WI38 (cell line): ENCODE measurements around the gene NEU1.
A peak's percentile ranks its signal among the peaks of the same experiment; 100 is the strongest.
"Not testable (repeated sequence)": the region's sequence is repeated elsewhere in the genome, so short reads cannot be mapped to it uniquely, and the experiment has no call there.

Source experiments
- H3K4me3 ChIP-seq: 2 replicates; pipeline ENCODE4 v1.5.1; 2011; ENCODE audit warnings: low read depth, mild to moderate bottlenecking, control low read depth, low read length
- TF ChIP-seq, protein P1 (sequence below): IDR thresholded peaks from 2 replicates; pipeline ENCODE4 v1.5.1; 2012; ENCODE audit warnings: low read depth, mild to moderate bottlenecking, control low read depth, low read length

NEU1 gene

DNA sequence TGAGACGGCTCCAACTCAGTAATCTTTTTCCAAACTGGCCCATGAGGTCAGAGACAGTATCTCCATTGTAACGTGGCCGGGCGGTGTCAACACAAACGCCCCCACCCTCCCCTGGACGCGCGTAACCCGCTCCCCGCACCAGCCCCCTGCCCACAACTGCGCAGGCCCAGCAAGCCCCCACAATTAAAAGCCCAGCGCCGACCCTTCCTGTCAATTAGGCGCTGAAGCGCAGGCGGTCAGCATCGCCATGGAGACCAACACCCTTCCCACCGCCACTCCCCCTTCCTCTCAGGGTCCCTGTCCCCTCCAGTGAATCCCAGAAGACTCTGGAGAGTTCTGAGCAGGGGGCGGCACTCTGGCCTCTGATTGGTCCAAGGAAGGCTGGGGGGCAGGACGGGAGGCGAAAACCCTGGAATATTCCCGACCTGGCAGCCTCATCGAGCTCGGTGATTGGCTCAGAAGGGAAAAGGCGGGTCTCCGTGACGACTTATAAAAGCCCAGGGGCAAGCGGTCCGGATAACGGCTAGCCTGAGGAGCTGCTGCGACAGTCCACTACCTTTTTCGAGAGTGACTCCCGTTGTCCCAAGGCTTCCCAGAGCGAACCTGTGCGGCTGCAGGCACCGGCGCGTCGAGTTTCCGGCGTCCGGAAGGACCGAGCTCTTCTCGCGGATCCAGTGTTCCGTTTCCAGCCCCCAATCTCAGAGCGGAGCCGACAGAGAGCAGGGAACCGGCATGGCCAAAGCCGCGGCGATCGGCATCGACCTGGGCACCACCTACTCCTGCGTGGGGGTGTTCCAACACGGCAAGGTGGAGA is 47.4 kb downstream of the NEU1 start, which contains the start of the genes HSPA1A and HSPA1L:
HSPA1A (plus strand) TSS at position 519 of the 814 bp plus-strand sequence; CDS start at position 733, 214 bp downstream.
HSPA1L (minus strand) TSS at position 259 of the 814 bp plus-strand sequence. CDS start 3,311 bp downstream, outside the sequence.
- H3K4me3 ChIP-seq = peak within 1 kb of the TSS; percentile 72
- TF ChIP-seq, protein P1, sequence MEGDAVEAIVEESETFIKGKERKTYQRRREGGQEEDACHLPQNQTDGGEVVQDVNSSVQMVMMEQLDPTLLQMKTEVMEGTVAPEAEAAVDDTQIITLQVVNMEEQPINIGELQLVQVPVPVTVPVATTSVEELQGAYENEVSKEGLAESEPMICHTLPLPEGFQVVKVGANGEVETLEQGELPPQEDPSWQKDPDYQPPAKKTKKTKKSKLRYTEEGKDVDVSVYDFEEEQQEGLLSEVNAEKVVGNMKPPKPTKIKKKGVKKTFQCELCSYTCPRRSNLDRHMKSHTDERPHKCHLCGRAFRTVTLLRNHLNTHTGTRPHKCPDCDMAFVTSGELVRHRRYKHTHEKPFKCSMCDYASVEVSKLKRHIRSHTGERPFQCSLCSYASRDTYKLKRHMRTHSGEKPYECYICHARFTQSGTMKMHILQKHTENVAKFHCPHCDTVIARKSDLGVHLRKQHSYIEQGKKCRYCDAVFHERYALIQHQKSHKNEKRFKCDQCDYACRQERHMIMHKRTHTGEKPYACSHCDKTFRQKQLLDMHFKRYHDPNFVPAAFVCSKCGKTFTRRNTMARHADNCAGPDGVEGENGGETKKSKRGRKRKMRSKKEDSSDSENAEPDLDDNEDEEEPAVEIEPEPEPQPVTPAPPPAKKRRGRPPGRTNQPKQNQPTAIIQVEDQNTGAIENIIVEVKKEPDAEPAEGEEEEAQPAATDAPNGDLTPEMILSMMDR = no peak

DNA sequence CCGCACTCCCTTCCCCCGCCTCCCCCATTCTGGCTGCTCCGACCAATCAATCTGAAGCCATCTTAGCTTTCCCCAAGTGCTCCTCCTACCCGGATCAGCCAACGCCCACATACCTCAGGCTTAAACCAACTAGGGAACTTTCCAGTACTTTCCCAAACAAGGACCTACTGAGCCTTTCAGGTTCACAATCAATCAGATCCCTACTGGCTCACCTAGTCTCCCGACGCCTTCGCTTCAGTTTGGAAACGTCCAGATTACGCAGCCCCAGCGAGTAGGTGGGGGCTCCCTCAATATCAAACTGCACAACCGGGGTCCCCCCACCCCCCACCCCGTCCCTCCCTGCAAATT is 48.0 kb downstream of the NEU1 start:
- peak overlapping the region; percentile 72 for H3K4me3 ChIP-seq
- TF ChIP-seq, protein P1 = no peak

DNA sequence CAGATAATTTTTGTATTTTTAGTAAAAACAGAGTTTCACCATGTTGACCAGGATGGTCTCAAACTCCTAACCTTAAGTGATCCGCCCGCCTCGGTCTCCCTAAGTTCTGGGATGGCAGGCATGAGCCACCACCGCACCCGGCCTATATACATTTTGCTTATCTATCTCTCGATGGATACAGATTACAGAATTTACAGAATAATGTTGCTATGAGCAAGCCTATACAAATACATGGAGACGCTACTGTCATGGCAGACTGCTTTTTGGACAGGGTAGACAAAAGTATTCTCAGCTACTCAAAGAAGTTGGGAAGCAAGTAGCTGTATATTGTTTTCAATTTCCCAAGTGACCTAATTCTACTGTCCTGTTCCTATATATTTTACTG is 49.2 kb downstream of the NEU1 start:
- TF ChIP-seq, protein P1 = no peak
- H3K4me3 ChIP-seq = no peak overlapping the region

DNA sequence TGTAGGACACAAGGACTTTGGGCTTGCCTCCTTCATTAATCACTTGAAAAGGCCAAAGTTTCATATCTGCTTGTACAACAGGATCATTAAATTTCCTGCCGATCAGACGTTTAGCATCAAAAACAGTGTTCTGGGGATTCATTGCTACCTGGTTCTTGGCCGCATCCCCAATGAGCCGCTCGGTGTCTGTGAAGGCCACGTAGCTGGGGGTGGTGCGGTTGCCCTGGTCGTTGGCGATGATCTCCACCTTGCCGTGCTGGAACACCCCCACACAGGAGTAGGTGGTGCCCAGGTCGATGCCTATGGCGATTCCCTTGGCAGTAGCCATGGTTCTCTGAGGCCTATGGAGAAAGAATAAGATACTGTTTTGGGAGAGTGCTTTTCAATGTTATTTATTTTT is 51.0 kb downstream of the NEU1 start:
- no peak overlapping the region for H3K4me3 ChIP-seq
- TF ChIP-seq, protein P1 = no peak

DNA sequence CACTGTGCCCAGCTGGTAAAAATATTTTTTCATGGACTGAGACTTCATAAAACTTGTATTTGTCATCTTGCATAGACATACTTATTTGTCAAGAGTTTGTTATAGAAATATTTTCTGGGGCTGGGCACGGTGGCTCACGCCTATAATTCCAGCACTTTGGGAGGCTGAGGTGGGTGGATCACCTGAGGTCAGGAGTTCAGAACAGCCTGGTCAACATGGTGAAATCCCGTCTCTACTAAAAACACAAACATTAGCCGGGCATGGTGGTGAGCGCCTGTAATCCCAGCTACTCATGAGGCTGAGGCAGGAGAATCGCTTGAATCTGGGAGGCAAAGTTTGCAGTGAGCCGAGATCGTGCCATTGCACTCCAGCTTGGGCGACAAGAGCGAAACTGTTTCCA is 54.0 kb downstream of the NEU1 start:
- H3K4me3 ChIP-seq = not testable (repeated sequence)
